OCI-LY1 (cell line): Measurements from ENCODE around the gene GRK6.

Experiments used
- EZH2 ChIP-seq: fragments of 200-600 bp; sonication (generic), shearing (Covaris generic); IDR thresholded peaks from 2 replicates; pipeline ENCODE4 v1.8.0; 2017; ENCODE audit warnings: borderline replicate concordance, mixed run types, mild to moderate bottlenecking, antibody characterized with exemption, low read length, moderate library complexity, mixed read lengths
- TF ChIP-seq, protein P1 (sequence below): fragments of 200-600 bp; sonication (generic), shearing (Covaris generic); IDR thresholded peaks from 2 replicates; pipeline ENCODE4 v1.5.1; 2017; ENCODE audit warnings: mild to moderate bottlenecking, antibody characterized with exemption, low read length, moderate library complexity, mixed read lengths

DNA sequence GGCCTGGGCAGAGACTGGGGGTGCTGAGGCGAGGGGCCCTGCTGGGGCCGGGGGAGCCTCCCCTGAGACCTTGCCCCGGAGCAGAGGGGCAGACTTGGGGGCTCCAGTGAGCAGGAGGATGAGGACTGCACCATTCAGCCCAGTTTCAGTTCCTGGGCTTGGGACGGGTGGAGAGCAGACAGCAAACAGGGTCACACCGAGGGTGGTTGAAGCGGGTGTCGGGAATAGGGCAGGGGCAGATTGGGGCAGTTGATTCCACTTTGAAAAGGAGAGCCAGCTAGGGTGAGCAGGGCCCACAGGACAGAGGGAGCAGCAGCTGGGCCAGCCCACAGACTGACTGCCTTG lies 4.5 kb downstream of the GRK6 start:
- TF ChIP-seq EZH2: no peak
- TF ChIP-seq, protein P1, sequence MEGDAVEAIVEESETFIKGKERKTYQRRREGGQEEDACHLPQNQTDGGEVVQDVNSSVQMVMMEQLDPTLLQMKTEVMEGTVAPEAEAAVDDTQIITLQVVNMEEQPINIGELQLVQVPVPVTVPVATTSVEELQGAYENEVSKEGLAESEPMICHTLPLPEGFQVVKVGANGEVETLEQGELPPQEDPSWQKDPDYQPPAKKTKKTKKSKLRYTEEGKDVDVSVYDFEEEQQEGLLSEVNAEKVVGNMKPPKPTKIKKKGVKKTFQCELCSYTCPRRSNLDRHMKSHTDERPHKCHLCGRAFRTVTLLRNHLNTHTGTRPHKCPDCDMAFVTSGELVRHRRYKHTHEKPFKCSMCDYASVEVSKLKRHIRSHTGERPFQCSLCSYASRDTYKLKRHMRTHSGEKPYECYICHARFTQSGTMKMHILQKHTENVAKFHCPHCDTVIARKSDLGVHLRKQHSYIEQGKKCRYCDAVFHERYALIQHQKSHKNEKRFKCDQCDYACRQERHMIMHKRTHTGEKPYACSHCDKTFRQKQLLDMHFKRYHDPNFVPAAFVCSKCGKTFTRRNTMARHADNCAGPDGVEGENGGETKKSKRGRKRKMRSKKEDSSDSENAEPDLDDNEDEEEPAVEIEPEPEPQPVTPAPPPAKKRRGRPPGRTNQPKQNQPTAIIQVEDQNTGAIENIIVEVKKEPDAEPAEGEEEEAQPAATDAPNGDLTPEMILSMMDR: no peak
